ENCODE results near the gene LRGUK. TPM values are rescaled to one million over a fixed set of nuclear protein-coding genes. Genes with fewer than 3 reads are reported as not detected.

Gene LRGUK
- total RNA-seq, 1 experiment from 2014 or later, result 1.0 TPM

DNA sequence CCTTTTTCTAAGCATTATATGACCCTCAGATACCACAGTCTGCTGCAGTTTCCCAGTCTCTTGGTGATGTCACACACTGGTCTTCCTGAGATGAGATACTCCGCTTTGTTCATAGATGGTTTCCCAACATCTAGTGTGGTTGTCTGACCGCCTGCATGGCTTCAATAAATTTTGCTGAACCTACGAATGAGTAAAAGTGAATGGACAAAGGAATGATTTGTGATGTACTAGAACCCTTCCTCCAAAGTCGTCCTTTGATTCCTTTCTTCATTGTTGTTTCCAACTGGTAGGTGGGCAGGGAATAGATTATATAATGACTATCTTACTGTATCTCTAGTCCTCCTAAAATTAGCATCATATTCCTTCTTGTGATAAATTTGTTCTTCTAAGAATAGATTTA, 107.1 kb downstream of the LRGUK start:
- H3K9me2 ChIP-seq (replicated peaks; ENCODE audit: low read length), result no peaks in the 10 kb centered on the region
- TF ChIP-seq EZH2 (IDR thresholded peaks at IDR 0.05; ENCODE audit: low read length, unreplicated experiment), result no peak
- TF ChIP-seq EZH2phosphoT487 (IDR thresholded peaks at IDR 0.05; ENCODE audit: borderline replicate concordance, low read length), result no peak
- no peak for TF ChIP-seq CTCF (conservative IDR thresholded peaks at IDR 0.05; ENCODE audit: low read depth, low read length)
- H3F3A ChIP-seq (ENCODE audit: low read length, unreplicated experiment), result no peaks in the 10 kb centered on the region
- DNase-seq (no peak), ATAC-seq (no peak)
- BruUV-seq (replicated peaks), result no TSS peak
- no peaks in the 10 kb centered on the region for H3K36me3 ChIP-seq (ENCODE audit: low read depth, low read length)
- H3K4me1 ChIP-seq (ENCODE audit: insufficient read depth, low read length), result no peaks in the 10 kb centered on the region
- ChIA-PET CTCF (no interaction called here), POLR2A (ENCODE audit: unreplicated experiment) (no interaction called here)
- intact Hi-C loops (cut with micrococcal nuclease), result no loop called here
- 0 out of 2 replicates have a peak, but pooled peaks cover 17% of the 10 kb centered on the region for H3K27me3 ChIP-seq (ENCODE audit: low read length)
- H3K79me2 ChIP-seq (ENCODE audit: low read length), result no peaks in the 10 kb centered on the region
- H2AFZ ChIP-seq (ENCODE audit: low read length), result no peak overlapping the region
- no peaks in the 10 kb centered on the region for H3K9me3 ChIP-seq (ENCODE audit: low read length)
- H4K20me1 ChIP-seq (ENCODE audit: low read length), result no peaks in the 10 kb centered on the region
- H3K4me2 ChIP-seq (ENCODE audit: low read length), result no peak overlapping the region
- H3K9ac ChIP-seq (ENCODE audit: low read length), result no peak overlapping the region
- H3K4me3 ChIP-seq (ENCODE audit: low read length), result no peak overlapping the region
- H3K27ac ChIP-seq (ENCODE audit: low read length), result no peak overlapping the region

DNA sequence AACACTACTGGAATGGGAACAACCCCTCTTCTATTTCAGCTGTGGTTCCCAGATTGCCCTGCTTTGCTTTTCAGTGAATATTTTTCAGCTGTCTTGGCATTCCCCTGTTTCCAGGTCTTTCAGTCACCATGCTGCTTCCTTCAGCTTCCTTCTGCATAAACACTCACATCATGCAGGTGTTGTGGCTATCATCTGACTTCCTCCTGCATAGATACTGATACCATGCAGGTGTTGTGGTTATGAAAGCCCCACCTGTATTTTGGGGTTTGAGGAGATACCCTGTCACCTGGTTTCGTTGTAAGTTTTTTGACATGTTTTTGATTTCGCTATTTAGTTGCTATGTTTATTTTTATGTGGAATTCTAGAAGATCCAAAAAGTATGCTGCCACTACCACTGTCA, 118.1 kb downstream of the LRGUK start:
- intact Hi-C loops (cut with micrococcal nuclease), result no loop called here
- Histone ChIP-seq H4K20me1 (ENCODE audit: low read length) (no peaks in the 10 kb centered on the region), H3K27ac (ENCODE audit: low read length) (no peak overlapping the region), H3K4me2 (ENCODE audit: low read length) (no peak overlapping the region), H3K9ac (ENCODE audit: low read length) (no peak overlapping the region), H3K27me3 (ENCODE audit: low read length) (peaks cover 33% of the 10 kb centered on the region), H3K4me3 (ENCODE audit: low read length) (no peak overlapping the region), H3K4me1 (ENCODE audit: insufficient read depth, low read length) (no peaks in the 10 kb centered on the region), H3K9me3 (ENCODE audit: low read length) (no peaks in the 10 kb centered on the region), H2AFZ (ENCODE audit: low read length) (no peak overlapping the region), H3F3A (ENCODE audit: low read length, unreplicated experiment) (no peaks in the 10 kb centered on the region), H3K36me3 (ENCODE audit: low read depth, low read length) (no peaks in the 10 kb centered on the region), H3K79me2 (ENCODE audit: low read length) (no peaks in the 10 kb centered on the region), H3K9me2 (replicated peaks; ENCODE audit: low read length) (no peaks in the 10 kb centered on the region)
- BruUV-seq (replicated peaks), result no TSS peak
- DNase-seq (no peak), ATAC-seq (no peak)
- ChIA-PET POLR2A (ENCODE audit: unreplicated experiment) (no interaction called here), CTCF (no interaction called here)
- TF ChIP-seq CTCF (conservative IDR thresholded peaks at IDR 0.05; ENCODE audit: low read depth, low read length), result no peak
- TF ChIP-seq EZH2phosphoT487 (IDR thresholded peaks at IDR 0.05; ENCODE audit: borderline replicate concordance, low read length), result no peak
- no peak for TF ChIP-seq EZH2 (IDR thresholded peaks at IDR 0.05; ENCODE audit: low read length, unreplicated experiment)

DNA sequence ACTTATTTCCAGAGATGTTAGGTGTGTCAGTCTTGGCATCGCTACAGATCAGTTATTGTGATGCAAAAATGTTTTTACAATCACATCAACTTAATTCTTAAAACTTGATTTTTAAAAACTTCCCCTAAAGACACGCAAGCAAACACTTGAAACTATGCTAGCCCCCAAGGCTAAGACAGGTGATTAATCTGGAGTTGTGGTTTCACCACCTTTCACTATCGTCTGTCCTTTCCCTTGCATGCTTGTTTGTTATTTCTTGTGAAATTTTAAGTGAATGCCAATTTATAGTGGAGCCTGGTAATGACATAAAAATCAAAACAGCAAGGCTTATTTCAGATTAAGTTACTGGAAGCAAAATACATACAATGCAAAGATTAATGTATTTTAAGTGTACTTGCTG, 119.2 kb downstream of the LRGUK start:
- DNase-seq, result no peak
- Histone ChIP-seq H3F3A (ENCODE audit: low read length, unreplicated experiment) (no peaks in the 10 kb centered on the region), H3K4me2 (ENCODE audit: low read length) (no peak overlapping the region), H3K9me3 (ENCODE audit: low read length) (no peaks in the 10 kb centered on the region), H3K36me3 (ENCODE audit: low read depth, low read length) (no peaks in the 10 kb centered on the region), H3K79me2 (ENCODE audit: low read length) (no peaks in the 10 kb centered on the region), H4K20me1 (ENCODE audit: low read length) (no peaks in the 10 kb centered on the region), H3K9me2 (replicated peaks; ENCODE audit: low read length) (no peaks in the 10 kb centered on the region), H3K27ac (ENCODE audit: low read length) (no peak overlapping the region), H2AFZ (ENCODE audit: low read length) (no peak overlapping the region), H3K9ac (ENCODE audit: low read length) (no peak overlapping the region), H3K4me3 (ENCODE audit: low read length) (no peak overlapping the region), H3K4me1 (ENCODE audit: insufficient read depth, low read length) (no peaks in the 10 kb centered on the region), H3K27me3 (ENCODE audit: low read length) (peaks cover 37% of the 10 kb centered on the region)
- ATAC-seq, result no peak
- POLR2A ChIA-PET (ENCODE audit: unreplicated experiment), result interaction anchor here (0.6 kb wide), 1 partner anchor 219 kb away, joined by 3 read pairs; no protein-coding TSS in a partner anchor
- no TSS peak for BruUV-seq (replicated peaks)
- CTCF ChIA-PET, result no interaction called here
- TF ChIP-seq EZH2 (IDR thresholded peaks at IDR 0.05; ENCODE audit: low read length, unreplicated experiment) (no peak), CTCF (conservative IDR thresholded peaks at IDR 0.05; ENCODE audit: low read depth, low read length) (no peak), EZH2phosphoT487 (IDR thresholded peaks at IDR 0.05; ENCODE audit: borderline replicate concordance, low read length) (no peak)
- intact Hi-C loops (cut with micrococcal nuclease), result no loop called here
